H1 (cell line): ENCODE data around the gene SLPI. TPM values are rescaled to one million over a fixed set of nuclear protein-coding genes. Genes with fewer than 3 reads are reported as not detected.

ENCODE experiments used
- BCL11A ChIP-seq, 2 experiments: IDR thresholded peaks; one replicate each; pipeline ENCODE4 v1.6.1; 2011; ENCODE audit warnings: low read depth in 2 of 2, low read length in 2 of 2, mild to moderate bottlenecking in 2 of 2
- CTCF ChIP-seq, 3 experiments: IDR thresholded peaks; 1 replicate in 2 of 3; 2 replicates in 1 of 3; pipeline versions ENCODE4 v1.5.1 to v1.6.1; 2011; ENCODE audit warnings: low read length in 3 of 3, mild to moderate bottlenecking in 3 of 3, inconsistent platforms in 2 of 3, low read depth in 1 of 3, moderate library complexity in 1 of 3; ENCODE audit not compliant: insufficient read depth in 1 of 3; ENCODE audit errors: control extremely low read depth in 1 of 3
- EZH2 ChIP-seq: fragments of 200-600 bp; sonication (generic); IDR thresholded peaks from 2 replicates; pipeline ENCODE4 v1.7.1; 2012; ENCODE audit warnings: low read depth, mild to moderate bottlenecking, moderate library complexity, low read length, inconsistent platforms; ENCODE audit not compliant: severe bottlenecking
- JUN ChIP-seq: IDR thresholded peaks from 2 replicates; pipeline ENCODE4 v1.6.1; 2011; ENCODE audit warnings: low read depth, mild to moderate bottlenecking, improper control_type of control experiment, low read length
- KDM4A ChIP-seq: IDR thresholded peaks from one replicate; pipeline ENCODE4 v1.7.1; 2012; ENCODE audit warnings: low read depth, mild to moderate bottlenecking, moderate library complexity, low read length, inconsistent platforms; ENCODE audit not compliant: severe bottlenecking
- POLR2A ChIP-seq, 2 experiments: IDR thresholded peaks; 1 replicate in 1 of 2; 2 replicates in 1 of 2; pipeline ENCODE4 v1.6.1; 2011; ENCODE audit warnings: low read depth in 2 of 2, low read length in 2 of 2, mild to moderate bottlenecking in 2 of 2; ENCODE audit errors: control extremely low read depth in 1 of 2
- SIX5 ChIP-seq: IDR thresholded peaks from 2 replicates; pipeline ENCODE4 v1.6.1; 2011; ENCODE audit warnings: mild to moderate bottlenecking, low read depth, low read length
- TAF7 ChIP-seq: optimal IDR thresholded peaks from 2 replicates; pipeline ENCODE3; 2011; ENCODE audit warnings: low read depth, mild to moderate bottlenecking, inconsistent platforms, low read length, moderate library complexity, borderline replicate concordance
- YY1 ChIP-seq: IDR thresholded peaks from 2 replicates; pipeline ENCODE4 v1.6.1; 2011; ENCODE audit warnings: low read depth, mild to moderate bottlenecking, low read length
- polyA plus RNA-seq, 7 experiments: library from polyadenylated mRNA; depleted of rRNA in 3 of 7; stranded (reverse) in 5 of 7; unstranded in 2 of 7; fragments of >200 nt in 5 of 7; fragments of 200-250 nt in 2 of 7; gene quantifications; 1 replicate in 5 of 7; 2 replicates in 1 of 7; 4 replicates in 1 of 7; pipeline versions ENCODE4 v1.2.1 to v1.2.3, GENCODE V29; 2011 to 2013; ENCODE audit warnings: missing spikeins in 2 of 7, mixed read lengths in 2 of 7
- total RNA-seq: library from RNA; stranded (reverse); fragmentation: NEBNext Ultra II Directional; extraction: Animal tissue kit (Norgen Biotek cat#: 25700); gene quantifications from 2 replicates; pipeline ENCODE4 v1.2.1, GENCODE V29; 2021

The SLPI gene
- total and polyA plus RNA-seq, 2 of the 8 experiments (the other 6 are each of a cell fraction or from before 2014, with no cell fraction given), result not detected

GRCh38 chr20:45235995-45236394 lies 18.4 kb downstream of the SLPI start (continued):
- TF ChIP-seq POLR2A (IDR thresholded peaks at IDR 0.05; ENCODE audit: control extremely low read depth in 1 of 2, low read depth in 2 of 2, low read length in 2 of 2) (no peak), KDM4A (no peak), EZH2 (no peak), YY1 (peak; percentile 92), SIX5 (no peak), CTCF (IDR thresholded peaks at IDR 0.05; ENCODE audit: control extremely low read depth in 1 of 3, insufficient read depth in 1 of 3, low read depth in 1 of 3, low read length in 3 of 3) (peak; percentile 94 to 98 (median 94)), BCL11A (IDR thresholded peaks at IDR 0.05; ENCODE audit: low read depth in 2 of 2, low read length in 2 of 2) (no peak), JUN (no peak), TAF7 (no peak)
